ENCODE data around the gene MYZAP. TPM values are rescaled to one million over a fixed set of nuclear protein-coding genes. Genes with fewer than 3 reads are reported as not detected.

MYZAP gene
- total and polyA plus RNA-seq, 2 of the 8 experiments (the other 6 are each of a cell fraction or from before 2014, with no cell fraction given) = 0.41 to 0.65 TPM

GRCh38 chr15:57694279-57694678, 102.6 kb downstream of the MYZAP start:
- no peak overlapping the region for H2BK12ac ChIP-seq (ENCODE audit: low read depth, low read length)
- no peaks in the 10 kb centered on the region for H3K79me1 ChIP-seq (ENCODE audit: low read depth, low read length)
- H4K91ac ChIP-seq (replicated peaks; ENCODE audit: insufficient read length, low read length) = no peak overlapping the region
- POLR2A ChIA-PET (ENCODE audit: partially characterized antibody) = no interaction called here
- H3K36me3 ChIP-seq (ENCODE audit: control insufficient read depth in 2 of 4, insufficient read depth in 4 of 4, low read length in 3 of 4) = no peaks in the 10 kb centered on the region
- H3K18ac ChIP-seq (ENCODE audit: extremely low read depth, low read length) = no peak overlapping the region
- WGBS, 2 experiments (ENCODE audit: extremely low coverage in 1 of 2, insufficient coverage in 1 of 2, insufficient read length in 1 of 2, insufficient replicate concordance in 2 of 2, low coverage in 1 of 2, low lambda C conversion rate in 2 of 2, missing lambda C conversion rate in 1 of 2) = 89% methylated on average over 1 of the region's 1 CpG; no CpG with 5 or more reads in 1 of the 2 experiments
- no peak overlapping the region for H4K8ac ChIP-seq (ENCODE audit: extremely low read depth, insufficient read depth, low read length)
- no peak overlapping the region for H2AK5ac ChIP-seq (ENCODE audit: low read depth, low read length)
- TF ChIP-seq ASH2L (IDR thresholded peaks at IDR 0.05; ENCODE audit: low read length) (no peak), POU5F1 (IDR thresholded peaks at IDR 0.05; ENCODE audit: low read depth, low read length) (no peak), SP4 (IDR thresholded peaks at IDR 0.05; ENCODE audit: low read length) (no peak), GABPA (IDR thresholded peaks at IDR 0.05; ENCODE audit: borderline replicate concordance, insufficient read depth, low read length) (no peak), USF2 (IDR thresholded peaks at IDR 0.05; ENCODE audit: low read length) (no peak)
- no peak overlapping the region for H2AFZ ChIP-seq (ENCODE audit: low read length)
- no peaks in the 10 kb centered on the region for H3K9me3 ChIP-seq (ENCODE audit: insufficient read depth in 2 of 2, low read depth in 1 of 2, low read length in 1 of 2)
- no peak overlapping the region for H2BK5ac ChIP-seq (ENCODE audit: low read depth, low read length)
- H3K27me3 ChIP-seq (replicated peaks in 1 of 4; ENCODE audit: control insufficient read depth in 3 of 4, extremely low read depth in 1 of 4, insufficient read depth in 3 of 4, low read length in 3 of 4) = no peaks in the 10 kb centered on the region
- H3K23ac ChIP-seq (ENCODE audit: insufficient read length) = no peak overlapping the region
- no peak overlapping the region for H3K27ac ChIP-seq (ENCODE audit: low read depth, low read length)
- no peaks in the 10 kb centered on the region for H4K20me1 ChIP-seq (replicated peaks in 1 of 2; ENCODE audit: control insufficient read depth in 1 of 2, insufficient read depth in 2 of 2, low read length in 2 of 2)
- DNase-seq (ENCODE audit: low read depth in 1 of 2, low spot score in 2 of 2) (no peak), FAIRE-seq (no peak)
- H3K9ac ChIP-seq (replicated peaks in 1 of 4; ENCODE audit: extremely low read depth in 1 of 4, low read depth in 3 of 4, low read length in 3 of 4) = no peak overlapping the region
- H3K79me2 ChIP-seq (ENCODE audit: control insufficient read depth in 1 of 2, insufficient read depth in 2 of 2, low read length in 2 of 2) = no peaks in the 10 kb centered on the region
- H2BK120ac ChIP-seq (replicated peaks; ENCODE audit: low read depth, low read length) = no peak overlapping the region
- H2BK20ac ChIP-seq (ENCODE audit: low read length) = no peak overlapping the region
- H3K14ac ChIP-seq (ENCODE audit: insufficient read length) = no peak overlapping the region
- no peaks in the 10 kb centered on the region for H3K4me1 ChIP-seq (replicated peaks in 1 of 4; ENCODE audit: control insufficient read depth in 3 of 4, insufficient read depth in 4 of 4, low read length in 3 of 4)
- H3K23me2 ChIP-seq (ENCODE audit: low read depth, low read length) = no peaks in the 10 kb centered on the region
- H3K56ac ChIP-seq (replicated peaks; ENCODE audit: insufficient read length, low read depth, low read length) = no peak overlapping the region
- no peak overlapping the region for H3K4ac ChIP-seq (replicated peaks; ENCODE audit: insufficient read length, low read depth, low read length)
- H2BK15ac ChIP-seq (ENCODE audit: low read length) = no peak overlapping the region
- CTCF ChIA-PET (ENCODE audit: partially characterized antibody) = interaction anchor here (0.7 to 1.0 kb wide), 4 partner anchors 11 to 349 kb away, joined by 3 read pairs; no protein-coding TSS in a partner anchor
- H3K4me3 ChIP-seq (ENCODE audit: extremely low read depth in 1 of 4, insufficient read depth in 2 of 4, low read depth in 3 of 4, low read length in 4 of 4) = no peak overlapping the region
- no peak overlapping the region for H4K5ac ChIP-seq (ENCODE audit: insufficient read length, low read depth, low read length)
- H3K4me2 ChIP-seq (ENCODE audit: insufficient read depth in 1 of 2, low read depth in 2 of 2, low read length in 2 of 2) = no peak overlapping the region

Measured in H1 (cell line).